MCF 10A (cell line): ENCODE measurements around the gene CACNA1C. TPM values are rescaled to one million over a fixed set of nuclear protein-coding genes. Genes with fewer than 3 reads are reported as not detected.

ENCODE experiments used
- BruUV-seq: library from RNA; stranded (reverse); fragments of 400-500 nt; replicated peaks from 2 replicates; lab custom pipeline; 2021; lab: Mats Ljungman, UMichigan
- CTCF ChIA-PET: fragments of 300-600 bp; sonication (Branson Sonifier 250); formaldehyde crosslinking; extraction: SDS; loops from one replicate; lab custom pipeline; 2021; ENCODE audit warnings: antibody characterized with exemption, inconsistent platforms; lab: Yijun Ruan, JAX
- POLR2A ChIA-PET: fragments of 300-600, 350-650 bp; sonication (Branson Sonifier 250); formaldehyde crosslinking; extraction: SDS; loops from one replicate; lab custom pipeline; 2020; ENCODE audit warnings: antibody characterized with exemption, inconsistent platforms; lab: Yijun Ruan, JAX
- DNase-seq: peaks from one replicate; pipeline ENCODE4 v3.0.0-alpha.2; 2018; ENCODE audit not compliant: unreplicated experiment
- H3K27ac Mint-ChIP-seq: one replicate; pipeline ENCODE4 v1.8.0; 2022; ENCODE audit warnings: mild to moderate bottlenecking, low read depth, mixed read lengths; ENCODE audit not compliant: unreplicated experiment
- H3K27me3 Mint-ChIP-seq: one replicate; pipeline ENCODE4 v1.8.0; 2022; ENCODE audit warnings: mixed read lengths; ENCODE audit not compliant: insufficient read depth, unreplicated experiment
- H3K36me3 Mint-ChIP-seq: one replicate; pipeline ENCODE4 v1.8.0; 2022; ENCODE audit warnings: mild to moderate bottlenecking, moderate library complexity, mixed read lengths; ENCODE audit not compliant: insufficient read depth, unreplicated experiment
- H3K4me1 Mint-ChIP-seq: one replicate; pipeline ENCODE4 v1.8.0; 2022; ENCODE audit warnings: mixed read lengths; ENCODE audit not compliant: insufficient read depth, unreplicated experiment
- H3K4me3 Mint-ChIP-seq: one replicate; pipeline ENCODE4 v1.8.0; 2022; ENCODE audit warnings: mild to moderate bottlenecking, moderate library complexity, mixed read lengths; ENCODE audit not compliant: unreplicated experiment
- H3K9me3 Mint-ChIP-seq: one replicate; pipeline ENCODE4 v1.8.0; 2022; ENCODE audit warnings: mixed read lengths; ENCODE audit not compliant: unreplicated experiment
- intact Hi-C: fragments of 100-400 bp; cut with micrococcal nuclease; formaldehyde crosslinking; loops from 2 replicates; pipeline ENCODE4 v1.14.1; 2022
- total RNA-seq: library from RNA; stranded (reverse); gene quantifications from 2 replicates; pipeline ENCODE4 v1.2.3, GENCODE V29; 2022
- TF ChIP-seq, protein P1 (sequence below): fragments of 200-600 bp; IDR thresholded peaks from one replicate; pipeline ENCODE4 v1.8.0; 2022; ENCODE audit warnings: antibody characterized with exemption, mild to moderate bottlenecking; ENCODE audit not compliant: unreplicated experiment

The CACNA1C gene
- total RNA-seq, 1 experiment from 2014 or later = not detected

DNA sequence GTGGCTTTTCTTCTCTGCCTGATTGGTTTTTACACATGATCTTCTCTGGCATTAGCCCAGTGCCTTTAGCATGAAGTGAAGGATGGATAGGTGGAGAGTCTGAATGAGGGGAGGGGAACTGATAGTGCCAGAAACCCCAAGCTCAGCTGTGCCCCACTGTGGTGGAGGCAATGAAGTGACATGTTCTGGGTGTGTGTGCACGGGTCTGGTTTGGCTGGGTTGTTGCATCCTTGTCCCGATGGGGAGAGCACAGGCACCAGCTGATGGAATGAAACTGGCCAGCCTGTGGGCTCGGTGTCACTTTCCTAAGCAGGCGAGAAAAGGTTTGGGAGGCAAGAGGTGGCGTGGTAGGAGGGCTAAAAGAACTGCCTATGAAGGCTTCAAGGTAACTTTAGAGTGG, 65.3 kb downstream of the CACNA1C start:
- intact Hi-C loops = no loop called here
- TF ChIP-seq, protein P1, sequence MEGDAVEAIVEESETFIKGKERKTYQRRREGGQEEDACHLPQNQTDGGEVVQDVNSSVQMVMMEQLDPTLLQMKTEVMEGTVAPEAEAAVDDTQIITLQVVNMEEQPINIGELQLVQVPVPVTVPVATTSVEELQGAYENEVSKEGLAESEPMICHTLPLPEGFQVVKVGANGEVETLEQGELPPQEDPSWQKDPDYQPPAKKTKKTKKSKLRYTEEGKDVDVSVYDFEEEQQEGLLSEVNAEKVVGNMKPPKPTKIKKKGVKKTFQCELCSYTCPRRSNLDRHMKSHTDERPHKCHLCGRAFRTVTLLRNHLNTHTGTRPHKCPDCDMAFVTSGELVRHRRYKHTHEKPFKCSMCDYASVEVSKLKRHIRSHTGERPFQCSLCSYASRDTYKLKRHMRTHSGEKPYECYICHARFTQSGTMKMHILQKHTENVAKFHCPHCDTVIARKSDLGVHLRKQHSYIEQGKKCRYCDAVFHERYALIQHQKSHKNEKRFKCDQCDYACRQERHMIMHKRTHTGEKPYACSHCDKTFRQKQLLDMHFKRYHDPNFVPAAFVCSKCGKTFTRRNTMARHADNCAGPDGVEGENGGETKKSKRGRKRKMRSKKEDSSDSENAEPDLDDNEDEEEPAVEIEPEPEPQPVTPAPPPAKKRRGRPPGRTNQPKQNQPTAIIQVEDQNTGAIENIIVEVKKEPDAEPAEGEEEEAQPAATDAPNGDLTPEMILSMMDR = no peak
- POLR2A ChIA-PET = interaction anchor here (1.1 kb wide), 1 partner anchor 11 kb away, joined by 5 read pairs; no protein-coding TSS in a partner anchor
- H3K9me3 Mint-ChIP-seq = no peaks in the 10 kb centered on the region
- BruUV-seq = no TSS peak
- no peaks in the 10 kb centered on the region for H3K4me1 Mint-ChIP-seq
- no peak overlapping the region for H3K27ac Mint-ChIP-seq
- H3K27me3 Mint-ChIP-seq = no peaks in the 10 kb centered on the region
- CTCF ChIA-PET = no interaction called here
- no peak for DNase-seq
- H3K36me3 Mint-ChIP-seq = no peaks in the 10 kb centered on the region
- H3K4me3 Mint-ChIP-seq = no peak overlapping the region

DNA sequence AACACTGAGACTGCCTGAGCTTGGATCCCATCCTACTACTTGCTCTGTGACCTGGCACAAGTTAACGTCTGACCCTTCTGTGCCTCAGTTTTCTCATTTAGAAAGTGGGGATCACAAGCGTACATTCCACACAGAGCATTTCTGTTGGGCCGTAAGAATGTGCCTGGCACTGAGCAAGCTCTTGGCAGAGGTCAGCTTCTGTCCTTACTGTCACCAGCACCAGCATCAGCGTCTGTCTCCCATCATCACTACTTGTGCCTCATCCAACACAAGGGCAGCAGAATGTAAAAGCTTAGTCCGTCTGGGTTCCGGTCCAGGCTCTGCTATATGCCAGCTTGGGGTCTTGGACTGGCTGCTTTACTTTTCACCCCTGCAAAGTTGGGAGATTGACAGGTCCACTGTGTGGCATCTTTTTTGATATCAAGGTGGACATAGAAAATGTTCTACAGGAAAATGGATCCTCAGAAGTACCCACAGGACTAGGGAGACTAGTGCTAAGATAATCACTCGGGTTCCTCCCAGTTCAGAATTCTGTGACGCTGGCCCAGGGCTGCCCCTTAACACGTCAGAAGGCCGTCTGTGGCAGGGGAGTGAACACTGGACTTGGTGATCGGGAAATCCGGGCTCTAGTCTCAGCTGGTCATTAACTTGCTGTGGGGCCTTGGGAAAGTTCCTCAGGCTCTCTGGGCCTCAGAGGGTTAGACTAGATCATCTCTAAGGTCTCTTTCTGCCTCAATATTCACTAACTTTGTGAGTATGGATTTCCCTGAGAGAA, 65.9 kb downstream of the CACNA1C start:
- Mint-ChIP-seq H3K4me3 (no peak overlapping the region), H3K27ac (no peak overlapping the region), H3K4me1 (no peaks in the 10 kb centered on the region), H3K36me3 (no peaks in the 10 kb centered on the region), H3K27me3 (no peaks in the 10 kb centered on the region), H3K9me3 (no peaks in the 10 kb centered on the region)
- no peak for DNase-seq
- TF ChIP-seq, protein P1 = no peak
- POLR2A ChIA-PET = interaction anchor here (1.1 kb wide), 1 partner anchor 11 kb away, joined by 5 read pairs; no protein-coding TSS in a partner anchor
- CTCF ChIA-PET = interaction anchor here (0.8 kb wide), 1 partner anchor 80 kb away, joined by 4 read pairs; no protein-coding TSS in a partner anchor
- BruUV-seq = no TSS peak
- intact Hi-C loops = no loop called here

DNA sequence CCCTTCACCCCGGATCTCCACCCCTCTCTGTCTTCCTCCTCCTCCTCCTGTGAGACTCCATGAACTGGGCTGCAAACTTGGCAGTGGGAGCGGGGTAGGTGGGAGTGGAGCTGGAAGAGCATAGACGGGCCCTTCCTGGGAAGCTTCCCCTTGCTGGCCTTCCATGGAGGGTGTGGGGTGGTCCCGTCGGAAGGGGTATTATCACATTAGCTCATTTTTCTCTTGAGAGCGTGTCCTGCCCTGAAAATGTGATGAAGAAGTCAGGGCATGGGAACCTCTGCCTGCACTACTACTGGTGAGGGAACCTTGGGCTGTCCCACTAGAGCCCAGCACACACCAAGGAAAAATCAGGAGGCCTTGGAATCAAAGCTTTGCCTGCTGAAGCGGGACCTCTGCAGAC, 66.5 kb downstream of the CACNA1C start:
- Mint-ChIP-seq H3K27ac (no peak overlapping the region), H3K36me3 (no peaks in the 10 kb centered on the region), H3K9me3 (no peaks in the 10 kb centered on the region), H3K4me1 (no peaks in the 10 kb centered on the region), H3K27me3 (no peaks in the 10 kb centered on the region), H3K4me3 (no peak overlapping the region)
- no peak for DNase-seq
- intact Hi-C loops = no loop called here
- no TSS peak for BruUV-seq
- POLR2A ChIA-PET = no interaction called here
- CTCF ChIA-PET = interaction anchor here (0.8 kb wide), 1 partner anchor 80 kb away, joined by 4 read pairs; no protein-coding TSS in a partner anchor
- TF ChIP-seq, protein P1 = no peak

DNA sequence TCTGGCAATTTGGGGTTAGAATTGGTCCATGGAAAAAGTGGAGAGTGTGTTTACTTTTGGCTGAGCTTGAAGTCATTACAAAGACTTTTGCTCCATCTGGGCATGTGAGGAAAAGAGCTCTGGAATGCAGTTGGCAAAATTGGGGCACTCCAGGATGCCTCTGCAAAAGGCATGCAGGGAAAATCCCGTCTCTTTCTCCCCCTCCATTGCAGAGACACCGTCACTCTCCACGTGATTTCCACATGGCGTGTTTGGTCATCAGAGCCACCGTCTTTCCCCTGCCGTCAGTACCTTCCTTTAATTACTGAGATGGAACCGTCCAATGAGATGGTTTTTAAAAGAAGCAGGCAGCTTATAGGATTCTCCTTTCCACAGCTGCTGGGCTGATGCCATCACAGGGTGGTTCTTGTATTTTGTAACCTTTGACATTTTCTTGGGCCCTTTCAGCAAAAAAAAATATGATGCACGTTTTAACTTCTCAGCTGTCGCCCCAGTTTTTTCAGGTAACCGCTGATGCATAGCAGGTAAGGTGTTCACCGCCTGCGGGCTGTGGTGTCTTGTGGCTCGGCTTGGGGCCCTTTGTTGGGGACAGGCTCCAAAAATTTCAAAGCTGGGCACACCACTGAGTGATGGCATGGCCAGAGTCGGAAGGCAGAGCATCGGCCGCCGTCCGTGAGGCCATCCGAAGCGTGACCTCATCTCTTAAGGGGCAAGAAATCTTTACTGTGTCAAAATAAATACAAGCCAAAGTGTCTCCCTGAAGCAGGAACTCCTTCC, 68.4 kb downstream of the CACNA1C start:
- ChIA-PET POLR2A (interaction anchor here (0.6 kb wide), 1 partner anchor 120 kb away, joined by 4 read pairs; no protein-coding TSS in a partner anchor), CTCF (interaction anchor here (0.6 kb wide), 1 partner anchor 98 kb away, joined by 3 read pairs; no protein-coding TSS in a partner anchor)
- Mint-ChIP-seq H3K27ac (no peak overlapping the region), H3K4me1 (no peaks in the 10 kb centered on the region), H3K36me3 (no peaks in the 10 kb centered on the region), H3K9me3 (no peaks in the 10 kb centered on the region), H3K27me3 (no peaks in the 10 kb centered on the region), H3K4me3 (no peak overlapping the region)
- intact Hi-C loops = no loop called here
- no peak for DNase-seq
- TF ChIP-seq, protein P1 = no peak
- BruUV-seq = no TSS peak
